ENCODE measurements around the gene RGS13.

The RGS13 gene

DNA sequence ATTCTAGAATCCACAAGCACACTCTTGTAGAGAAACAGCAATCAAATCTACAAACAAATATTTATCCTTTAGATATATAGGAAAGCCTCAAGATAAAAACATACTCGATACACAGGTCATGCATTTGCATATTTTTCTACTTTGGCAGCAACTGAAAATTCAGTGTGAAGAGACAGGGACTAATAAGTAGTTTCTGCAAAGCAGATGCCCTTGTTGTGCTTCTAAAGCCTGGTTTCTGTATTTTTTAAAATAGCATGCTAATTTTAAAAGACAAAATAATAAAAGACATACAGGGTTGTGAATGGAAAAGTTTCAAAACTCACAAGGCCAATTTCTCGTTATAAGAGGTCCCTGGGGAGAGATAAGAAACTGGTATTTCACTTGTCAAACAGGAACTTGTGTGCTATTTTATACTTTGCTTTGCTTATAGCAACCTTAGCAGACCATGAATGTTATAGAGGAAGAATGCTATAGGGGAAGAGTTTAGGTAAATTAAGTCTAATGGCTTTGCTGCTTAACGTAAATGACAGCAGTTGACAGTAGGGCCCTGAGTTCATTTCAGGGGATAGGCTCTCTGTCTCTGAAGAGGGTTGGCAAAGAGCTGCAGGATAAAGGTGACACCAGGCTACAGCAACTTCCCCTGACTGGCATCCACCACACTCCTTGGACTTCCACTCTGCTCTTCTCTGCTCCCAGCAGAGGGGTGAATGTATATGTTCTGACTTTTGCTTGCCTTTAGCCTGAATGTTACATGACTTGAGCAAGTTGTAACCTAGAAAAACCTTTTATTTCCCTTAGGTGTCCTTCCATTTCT lies 9.4 kb upstream of the RGS13 start:
- DNase-seq (ENCODE audit: low spot score), result no peak

DNA sequence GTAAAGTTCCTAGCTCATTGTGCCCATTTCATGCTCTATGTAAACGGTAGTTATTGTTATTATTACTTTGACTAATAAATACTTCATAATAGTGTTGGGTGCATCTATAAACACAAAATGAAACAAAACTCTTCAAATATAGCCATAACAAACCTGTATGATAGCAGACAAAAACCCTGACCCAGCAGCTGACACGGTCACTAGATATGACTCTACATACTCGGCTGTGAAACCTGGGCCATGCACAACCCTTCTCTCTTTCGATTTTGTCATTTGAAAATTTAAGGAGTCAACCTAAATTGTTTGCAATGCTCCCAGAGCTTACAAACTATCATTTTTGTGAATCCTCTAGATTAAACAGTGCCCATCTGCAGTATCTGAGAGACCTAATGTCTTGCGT lies 8.0 kb upstream of the RGS13 start:
- no peak for DNase-seq (ENCODE audit: low spot score)

GRCh38 chr1:192628396-192629057 lies 7.4 kb upstream of the RGS13 start:
- DNase-seq (ENCODE audit: low spot score), result no peak

GRCh38 chr1:192629612-192630011 lies 6.3 kb upstream of the RGS13 start:
- DNase-seq (ENCODE audit: low spot score), result no peak

GRCh38 chr1:192630521-192631287 lies 5.2 kb upstream of the RGS13 start:
- DNase-seq (ENCODE audit: low spot score), result no peak

DNA sequence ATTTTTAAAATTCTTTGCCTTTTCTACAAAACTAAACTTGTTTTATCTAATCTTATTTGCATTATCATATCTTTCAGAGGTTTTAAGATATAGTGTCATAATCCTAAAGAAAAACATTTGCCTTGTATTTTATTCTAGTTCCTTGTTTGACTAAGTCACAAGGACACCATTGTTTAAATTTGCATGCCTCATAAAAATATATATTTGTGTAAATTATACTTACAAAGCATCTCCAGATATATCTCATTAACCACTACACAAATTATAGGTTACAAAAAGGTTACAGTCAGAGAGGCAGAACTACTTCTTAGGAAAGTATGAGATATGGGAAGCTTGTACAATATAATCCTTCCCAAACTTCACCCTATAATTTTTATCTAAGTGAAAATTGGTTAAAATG lies 4.2 kb upstream of the RGS13 start:
- DNase-seq (ENCODE audit: low spot score), result no peak

- DNase-seq (ENCODE audit: low spot score), result no peak
Measured at GRCh38 chr1:192632188-192632587, 3.8 kb upstream of the RGS13 start.

DNA sequence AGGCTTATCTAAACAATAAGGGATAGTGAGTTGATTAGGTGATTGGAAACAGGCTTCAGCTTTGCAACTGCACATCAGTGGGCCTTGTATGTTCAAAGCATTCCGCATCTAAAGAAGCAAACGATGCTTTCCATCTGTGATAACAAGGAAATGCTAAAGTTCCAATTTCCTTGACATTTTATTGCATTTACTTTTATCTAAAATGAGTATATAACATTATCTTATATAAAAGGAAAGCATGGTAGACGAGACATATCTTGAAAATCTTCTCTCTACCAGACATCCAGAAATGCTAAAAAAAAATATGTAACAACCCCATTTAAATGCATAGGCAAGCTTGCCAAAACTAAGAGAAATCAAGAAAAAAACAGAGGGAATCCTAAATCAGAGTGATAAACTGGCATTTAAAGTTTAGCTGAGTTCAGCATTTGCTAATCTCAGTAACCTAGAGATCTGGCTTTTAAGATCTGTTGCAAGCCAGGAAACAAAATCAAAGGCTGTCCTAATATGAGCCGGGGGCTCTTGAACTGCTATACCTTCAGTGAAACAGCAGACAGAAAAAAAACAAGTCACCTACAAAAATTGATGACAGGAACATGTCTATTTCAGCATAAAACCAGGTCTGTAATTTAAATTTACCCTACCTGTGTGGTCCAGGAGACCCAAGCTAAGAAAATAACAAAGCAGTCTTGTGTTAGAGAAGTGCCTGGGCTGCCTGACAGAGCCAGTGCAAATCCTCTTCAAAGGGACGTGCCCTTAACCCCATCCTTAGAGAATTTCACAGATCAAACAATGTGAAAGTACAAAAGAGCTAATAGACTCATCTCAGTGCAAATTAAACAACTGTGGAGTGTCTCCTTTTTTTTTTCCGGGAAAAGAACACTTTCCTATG lies 3.1 kb upstream of the RGS13 start:
- DNase-seq (ENCODE audit: low spot score), result no peak

GRCh38 chr1:192633533-192634253 lies 2.3 kb upstream of the RGS13 start:
- DNase-seq (ENCODE audit: low spot score), result no peak

DNA sequence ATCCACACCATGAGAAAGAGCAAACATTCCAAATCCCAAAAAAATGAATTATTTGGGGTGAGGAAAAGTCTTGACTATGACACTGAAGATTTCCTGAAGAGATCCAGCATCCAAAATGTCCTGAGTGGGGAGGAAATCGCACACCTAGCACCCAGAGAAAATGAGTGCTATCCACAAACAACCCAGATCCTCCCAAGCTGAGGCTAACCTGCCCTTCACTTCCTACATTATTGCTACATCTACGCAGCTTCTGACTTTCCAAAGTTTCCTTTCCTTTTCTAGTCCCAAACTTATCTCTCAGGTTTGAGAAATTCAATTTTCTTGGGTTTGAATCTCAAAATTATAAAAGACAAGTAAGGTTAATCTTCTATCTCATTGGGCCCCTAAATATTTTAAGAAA lies 906 bp upstream of the RGS13 start:
- no peak for DNase-seq (ENCODE audit: low spot score)

- DNase-seq (ENCODE audit: low spot score), result no peak
Measured at GRCh38 chr1:192639607-192640368, 3.8 kb downstream of the RGS13 start.

DNA sequence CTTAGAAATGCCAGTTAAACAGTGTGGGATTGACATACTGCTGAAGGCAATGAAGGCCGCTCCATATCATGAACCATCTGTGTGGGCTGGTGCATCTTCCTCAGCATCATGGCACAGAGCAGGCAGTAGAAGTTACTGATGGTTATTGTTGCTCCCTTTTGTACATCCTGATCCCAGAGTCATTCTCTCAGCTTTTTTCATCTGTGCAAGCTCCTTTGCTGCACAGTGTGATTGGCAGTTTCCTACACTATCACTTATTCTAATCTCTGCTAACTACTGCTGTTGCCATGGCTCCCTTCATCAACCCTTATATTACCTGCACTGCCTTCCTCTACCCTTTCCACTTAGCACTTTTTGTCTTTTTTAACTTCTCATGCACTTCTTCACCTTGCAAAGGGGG lies 16.2 kb downstream of the RGS13 start:
- no peak for DNase-seq (ENCODE audit: low spot score)

GRCh38 chr1:192654120-192654519 lies 18.2 kb downstream of the RGS13 start:
- DNase-seq (ENCODE audit: low spot score), result no peak

GRCh38 chr1:192654591-192655251 lies 18.8 kb downstream of the RGS13 start:
- DNase-seq (ENCODE audit: low spot score), result no peak

DNA sequence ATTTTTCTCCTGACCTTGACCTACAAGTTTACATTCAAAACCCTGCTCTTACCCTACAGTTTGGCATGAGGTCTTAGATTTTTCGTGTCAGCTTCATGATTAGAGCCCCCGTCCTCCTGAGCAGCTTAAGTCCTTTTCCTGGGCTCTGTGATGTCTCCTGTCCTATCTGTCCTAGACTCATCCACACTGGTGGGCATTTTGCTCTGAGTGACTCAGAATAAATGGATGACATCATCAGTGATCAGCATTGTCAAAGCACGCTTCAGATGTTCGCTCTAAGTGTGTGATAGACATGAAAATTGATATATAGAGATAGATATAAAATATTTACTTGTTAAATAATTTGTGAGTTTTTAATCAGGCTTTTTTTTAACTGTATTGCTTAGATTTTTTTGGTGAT lies 21.8 kb downstream of the RGS13 start:
- DNase-seq (ENCODE audit: low spot score), result no peak

- DNase-seq (ENCODE audit: low spot score), result no peak
Measured at GRCh38 chr1:192658255-192658654, 22.3 kb downstream of the RGS13 start.

GRCh38 chr1:192660613-192661012 lies 24.7 kb downstream of the RGS13 start:
- no peak for DNase-seq (ENCODE audit: low spot score)

- DNase-seq (ENCODE audit: low spot score), result no peak
Measured at GRCh38 chr1:192668409-192668983, 32.5 kb downstream of the RGS13 start.

GRCh38 chr1:192669174-192669573 lies 33.2 kb downstream of the RGS13 start:
- DNase-seq (ENCODE audit: low spot score), result no peak

- DNase-seq (ENCODE audit: low spot score), result no peak
Measured at GRCh38 chr1:192675716-192676115, 39.8 kb downstream of the RGS13 start.

All from HuH-7.5 (cell line).